K562 (cell line): ENCODE results near the gene PRAME. TPM values are rescaled to one million over a fixed set of nuclear protein-coding genes. Genes with fewer than 3 reads are reported as not detected.

Experiments
- BRCA1 ChIP-seq, 2 experiments: fragments of 450-650 bp in 1 of 2; sonication (generic) in 1 of 2; formaldehyde crosslinking in 1 of 2; IDR thresholded peaks; 2 replicates each; pipeline versions ENCODE4 v1.5.0 to v1.6.1; 2017 to 2020; ENCODE audit warnings: mild to moderate bottlenecking in 1 of 2, missing genetic modification reagents in 1 of 2
- BRD9 ChIP-seq: fragments of 450-650 bp; IDR thresholded peaks from 2 replicates; pipeline ENCODE4 v1.6.1; 2018; ENCODE audit warnings: low read depth; ENCODE audit not compliant: partially characterized antibody
- CBX5 ChIP-seq: IDR thresholded peaks from 2 replicates; pipeline ENCODE4 v1.6.1; 2014; ENCODE audit warnings: low read depth, borderline replicate concordance
- FOXK2 ChIP-seq, 2 experiments: fragments of 450-650 bp; IDR thresholded peaks in 1 of 2; conservative IDR thresholded peaks in 1 of 2; 2 replicates each; pipeline ENCODE4 v1.6.1; 2016; ENCODE audit warnings: low read depth in 2 of 2, mild to moderate bottlenecking in 1 of 2
- HDAC8 ChIP-seq: fragments of 450-650 bp; IDR thresholded peaks from 2 replicates; pipeline ENCODE4 v1.6.1; 2016; ENCODE audit warnings: mild to moderate bottlenecking, missing genetic modification characterization, moderate library complexity, missing compliant biosample characterization
- HMGXB4 ChIP-seq: sonication (generic); formaldehyde crosslinking; IDR thresholded peaks from 2 replicates; pipeline ENCODE4 v1.8.1; 2023; ENCODE audit warnings: mild to moderate bottlenecking, missing genetic modification reagents
- LEF1 ChIP-seq: fragments of 450-650 bp; IDR thresholded peaks from 2 replicates; pipeline ENCODE4 v1.6.1; 2016; ENCODE audit warnings: mild to moderate bottlenecking
- ZFP36 ChIP-seq: fragments of 150-350 bp; IDR thresholded peaks from 2 replicates; pipeline ENCODE4 v1.6.1; 2018; ENCODE audit warnings: low read length, low read depth; ENCODE audit not compliant: partially characterized antibody
- polyA plus RNA-seq, 8 experiments: library from polyadenylated mRNA; depleted of rRNA in 4 of 8; stranded (reverse) in 5 of 8; unstranded in 3 of 8; fragments of >200 nt; fragmentation: Nextera tagmentation in 2 of 8; fragmentation: Illumina TruSeq in 1 of 8; extraction: Ambion mirVana in 2 of 8; extraction: Trizol in 1 of 8; gene quantifications; 2 replicates each; pipeline versions ENCODE4 v1.2.1 to v1.2.3, GENCODE V29; 2011 to 2014; ENCODE audit warnings: inconsistent platforms in 1 of 8, missing spikeins in 1 of 8
- total RNA-seq, 7 experiments: library from RNA; depleted of rRNA in 6 of 7; stranded (reverse); fragments of >200 nt in 6 of 7; fragmentation: Illumina TruSeq in 2 of 7; extraction: Trizol in 2 of 7; gene quantifications; 2 replicates each; pipeline versions ENCODE4 v1.2.1 to v1.2.3, GENCODE V29; 2011 to 2021; ENCODE audit warnings: low replicate concordance in 1 of 7
- TF ChIP-seq, protein P1 (sequence below): sonication (generic); formaldehyde crosslinking; IDR thresholded peaks from 2 replicates; pipeline ENCODE4 v1.8.0; 2023; ENCODE audit warnings: mild to moderate bottlenecking, missing genetic modification reagents
- TF ChIP-seq, protein P2 (sequence below): sonication (generic); formaldehyde crosslinking; IDR thresholded peaks from 2 replicates; pipeline ENCODE4 v1.8.1; 2023; ENCODE audit warnings: missing genetic modification reagents, mild to moderate bottlenecking, borderline replicate concordance

PRAME gene
- total and polyA plus RNA-seq, 9 of the 15 experiments (the other 6 are each of a cell fraction or from before 2014, with no cell fraction given) = 662 to 2,141 (median 1,142) TPM

- TF ChIP-seq, protein P1, sequence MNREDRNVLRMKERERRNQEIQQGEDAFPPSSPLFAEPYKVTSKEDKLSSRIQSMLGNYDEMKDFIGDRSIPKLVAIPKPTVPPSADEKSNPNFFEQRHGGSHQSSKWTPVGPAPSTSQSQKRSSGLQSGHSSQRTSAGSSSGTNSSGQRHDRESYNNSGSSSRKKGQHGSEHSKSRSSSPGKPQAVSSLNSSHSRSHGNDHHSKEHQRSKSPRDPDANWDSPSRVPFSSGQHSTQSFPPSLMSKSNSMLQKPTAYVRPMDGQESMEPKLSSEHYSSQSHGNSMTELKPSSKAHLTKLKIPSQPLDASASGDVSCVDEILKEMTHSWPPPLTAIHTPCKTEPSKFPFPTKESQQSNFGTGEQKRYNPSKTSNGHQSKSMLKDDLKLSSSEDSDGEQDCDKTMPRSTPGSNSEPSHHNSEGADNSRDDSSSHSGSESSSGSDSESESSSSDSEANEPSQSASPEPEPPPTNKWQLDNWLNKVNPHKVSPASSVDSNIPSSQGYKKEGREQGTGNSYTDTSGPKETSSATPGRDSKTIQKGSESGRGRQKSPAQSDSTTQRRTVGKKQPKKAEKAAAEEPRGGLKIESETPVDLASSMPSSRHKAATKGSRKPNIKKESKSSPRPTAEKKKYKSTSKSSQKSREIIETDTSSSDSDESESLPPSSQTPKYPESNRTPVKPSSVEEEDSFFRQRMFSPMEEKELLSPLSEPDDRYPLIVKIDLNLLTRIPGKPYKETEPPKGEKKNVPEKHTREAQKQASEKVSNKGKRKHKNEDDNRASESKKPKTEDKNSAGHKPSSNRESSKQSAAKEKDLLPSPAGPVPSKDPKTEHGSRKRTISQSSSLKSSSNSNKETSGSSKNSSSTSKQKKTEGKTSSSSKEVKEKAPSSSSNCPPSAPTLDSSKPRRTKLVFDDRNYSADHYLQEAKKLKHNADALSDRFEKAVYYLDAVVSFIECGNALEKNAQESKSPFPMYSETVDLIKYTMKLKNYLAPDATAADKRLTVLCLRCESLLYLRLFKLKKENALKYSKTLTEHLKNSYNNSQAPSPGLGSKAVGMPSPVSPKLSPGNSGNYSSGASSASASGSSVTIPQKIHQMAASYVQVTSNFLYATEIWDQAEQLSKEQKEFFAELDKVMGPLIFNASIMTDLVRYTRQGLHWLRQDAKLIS (CRISPR knock-in tag) = no peak
- TF ChIP-seq, protein P2, sequence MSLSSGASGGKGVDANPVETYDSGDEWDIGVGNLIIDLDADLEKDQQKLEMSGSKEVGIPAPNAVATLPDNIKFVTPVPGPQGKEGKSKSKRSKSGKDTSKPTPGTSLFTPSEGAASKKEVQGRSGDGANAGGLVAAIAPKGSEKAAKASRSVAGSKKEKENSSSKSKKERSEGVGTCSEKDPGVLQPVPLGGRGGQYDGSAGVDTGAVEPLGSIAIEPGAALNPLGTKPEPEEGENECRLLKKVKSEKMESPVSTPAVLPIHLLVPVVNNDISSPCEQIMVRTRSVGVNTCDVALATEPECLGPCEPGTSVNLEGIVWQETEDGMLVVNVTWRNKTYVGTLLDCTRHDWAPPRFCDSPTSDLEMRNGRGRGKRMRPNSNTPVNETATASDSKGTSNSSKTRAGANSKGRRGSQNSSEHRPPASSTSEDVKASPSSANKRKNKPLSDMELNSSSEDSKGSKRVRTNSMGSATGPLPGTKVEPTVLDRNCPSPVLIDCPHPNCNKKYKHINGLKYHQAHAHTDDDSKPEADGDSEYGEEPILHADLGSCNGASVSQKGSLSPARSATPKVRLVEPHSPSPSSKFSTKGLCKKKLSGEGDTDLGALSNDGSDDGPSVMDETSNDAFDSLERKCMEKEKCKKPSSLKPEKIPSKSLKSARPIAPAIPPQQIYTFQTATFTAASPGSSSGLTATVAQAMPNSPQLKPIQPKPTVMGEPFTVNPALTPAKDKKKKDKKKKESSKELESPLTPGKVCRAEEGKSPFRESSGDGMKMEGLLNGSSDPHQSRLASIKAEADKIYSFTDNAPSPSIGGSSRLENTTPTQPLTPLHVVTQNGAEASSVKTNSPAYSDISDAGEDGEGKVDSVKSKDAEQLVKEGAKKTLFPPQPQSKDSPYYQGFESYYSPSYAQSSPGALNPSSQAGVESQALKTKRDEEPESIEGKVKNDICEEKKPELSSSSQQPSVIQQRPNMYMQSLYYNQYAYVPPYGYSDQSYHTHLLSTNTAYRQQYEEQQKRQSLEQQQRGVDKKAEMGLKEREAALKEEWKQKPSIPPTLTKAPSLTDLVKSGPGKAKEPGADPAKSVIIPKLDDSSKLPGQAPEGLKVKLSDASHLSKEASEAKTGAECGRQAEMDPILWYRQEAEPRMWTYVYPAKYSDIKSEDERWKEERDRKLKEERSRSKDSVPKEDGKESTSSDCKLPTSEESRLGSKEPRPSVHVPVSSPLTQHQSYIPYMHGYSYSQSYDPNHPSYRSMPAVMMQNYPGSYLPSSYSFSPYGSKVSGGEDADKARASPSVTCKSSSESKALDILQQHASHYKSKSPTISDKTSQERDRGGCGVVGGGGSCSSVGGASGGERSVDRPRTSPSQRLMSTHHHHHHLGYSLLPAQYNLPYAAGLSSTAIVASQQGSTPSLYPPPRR (CRISPR knock-in tag) = peak; percentile 83; the same call in 1 of the 2 replicates
- TF ChIP-seq FOXK2 (conservative IDR thresholded peaks at IDR 0.05 in 1 of 2, IDR thresholded peaks at IDR 0.05 in 1 of 2; ENCODE audit: low read depth in 2 of 2) (no peak), BRD9 (no peak), LEF1 (no peak), HMGXB4 (0 out of 2 replicates have a peak, but pooled peaks have one; percentile 7), BRCA1 (IDR thresholded peaks at IDR 0.05) (no peak), BRCA1 (CRISPR knock-in tag; IDR thresholded peaks at IDR 0.05) (no peak), ZFP36 (no peak), CBX5 (no peak), HDAC8 (no peak)
These were observed 19.8 kb upstream of the PRAME start (continued) for GRCh38 chr22:22578702-22579424.
